Activated CD8-positive, alpha-beta memory T cell treated with anti-CD3 and anti-CD28 coated beads, Interleukin-2, amount 50 U/mL, for 1 hour (primary cell): ENCODE data around the gene POPDC3.
"Not testable (repeated sequence)": the region's sequence is repeated elsewhere in the genome, so short reads cannot be mapped to it uniquely, and the experiment has no call there.

Experiments used
- DNase-seq: peaks from one replicate; pipeline ENCODE4 v3.0.0-alpha.2; 2020; ENCODE audit errors: extremely low read depth

POPDC3 gene

GRCh38 chr6:105194591-105194990, 14.8 kb upstream of the POPDC3 start:
- no peak for DNase-seq

- no peak for DNase-seq
Measured at GRCh38 chr6:105194106-105194505, 14.3 kb upstream of the POPDC3 start.

- no peak for DNase-seq
Measured at GRCh38 chr6:105193647-105194046, 13.8 kb upstream of the POPDC3 start.

GRCh38 chr6:105192707-105193465, 13.1 kb upstream of the POPDC3 start:
- no peak for DNase-seq

- no peak for DNase-seq
Measured at GRCh38 chr6:105191351-105191750, 11.5 kb upstream of the POPDC3 start.

- no peak for DNase-seq
Measured at GRCh38 chr6:105189026-105189820, 9.4 kb upstream of the POPDC3 start.

- no peak for DNase-seq
Measured at GRCh38 chr6:105188251-105188650, 8.4 kb upstream of the POPDC3 start.

- DNase-seq: no peak
Measured at GRCh38 chr6:105186576-105186975, 6.8 kb upstream of the POPDC3 start.

- DNase-seq: no peak
Measured at GRCh38 chr6:105184921-105185320, 5.1 kb upstream of the POPDC3 start.

GRCh38 chr6:105181981-105182515, 2.2 kb upstream of the POPDC3 start:
- DNase-seq: no peak

GRCh38 chr6:105178636-105179035, 1.2 kb downstream of the POPDC3 start:
- DNase-seq: no peak

GRCh38 chr6:105178110-105178509, 1.7 kb downstream of the POPDC3 start:
- no peak for DNase-seq

- DNase-seq: no peak
Measured at GRCh38 chr6:105177556-105177955, 2.3 kb downstream of the POPDC3 start.

- no peak for DNase-seq
Measured at GRCh38 chr6:105174512-105174911, 5.3 kb downstream of the POPDC3 start.

- not testable (repeated sequence) for DNase-seq
Measured at GRCh38 chr6:105172515-105172914, 7.3 kb downstream of the POPDC3 start.

GRCh38 chr6:105170059-105170458, 9.8 kb downstream of the POPDC3 start:
- DNase-seq: no peak

- DNase-seq: no peak
Measured at GRCh38 chr6:105167914-105168313, 11.9 kb downstream of the POPDC3 start.

- no peak for DNase-seq
Measured at GRCh38 chr6:105164418-105164817, 15.4 kb downstream of the POPDC3 start.

GRCh38 chr6:105163183-105163582, 16.6 kb downstream of the POPDC3 start:
- no peak for DNase-seq

- no peak for DNase-seq
Measured at GRCh38 chr6:105162377-105162776, 17.4 kb downstream of the POPDC3 start.

- no peak for DNase-seq
Measured at GRCh38 chr6:105161421-105161820, 18.4 kb downstream of the POPDC3 start.

- no peak for DNase-seq
Measured at GRCh38 chr6:105153676-105154075, 26.1 kb downstream of the POPDC3 start.

- DNase-seq: no peak
Measured at GRCh38 chr6:105152880-105153279, 26.9 kb downstream of the POPDC3 start.
